HG03045 (cell line): ENCODE results near the gene GPR37.

Experiments used
- ATAC-seq: cut with Tn5 transposase; IDR thresholded peaks from one replicate; pipeline ENCODE4 v1.9.1; 2021; ENCODE audit warnings: mild to moderate bottlenecking, moderate library complexity; ENCODE audit not compliant: unreplicated experiment

The GPR37 gene

GRCh38 chr7:124737760-124738300 lies 27.8 kb downstream of the GPR37 start:
- no peak for ATAC-seq

- ATAC-seq, result no peak
Measured at GRCh38 chr7:124728610-124729009, 37.0 kb downstream of the GPR37 start.

GRCh38 chr7:124724507-124725192 lies 40.9 kb downstream of the GPR37 start:
- ATAC-seq, result no peak

- no peak for ATAC-seq
Measured at GRCh38 chr7:124724079-124724478, 41.5 kb downstream of the GPR37 start.

GRCh38 chr7:124723012-124723411 lies 42.6 kb downstream of the GPR37 start:
- ATAC-seq, result no peak

GRCh38 chr7:124722292-124722691 lies 43.3 kb downstream of the GPR37 start:
- no peak for ATAC-seq

- ATAC-seq, result no peak
Measured at GRCh38 chr7:124720195-124720594, 45.4 kb downstream of the GPR37 start.

GRCh38 chr7:124718032-124718766 lies 47.4 kb downstream of the GPR37 start:
- ATAC-seq, result no peak

GRCh38 chr7:124716894-124717293 lies 48.7 kb downstream of the GPR37 start:
- no peak for ATAC-seq

- ATAC-seq, result no peak
Measured at GRCh38 chr7:124713086-124713485, 52.5 kb downstream of the GPR37 start.

GRCh38 chr7:124712017-124712416 lies 53.6 kb downstream of the GPR37 start:
- no peak for ATAC-seq

- no peak for ATAC-seq
Measured at GRCh38 chr7:124702385-124702784, 63.2 kb downstream of the GPR37 start.

GRCh38 chr7:124701955-124702354 lies 63.6 kb downstream of the GPR37 start:
- ATAC-seq, result no peak

GRCh38 chr7:124700655-124701054 lies 64.9 kb downstream of the GPR37 start:
- ATAC-seq, result no peak

GRCh38 chr7:124698964-124699363 lies 66.6 kb downstream of the GPR37 start:
- ATAC-seq, result no peak

GRCh38 chr7:124697746-124698145 lies 67.8 kb downstream of the GPR37 start:
- no peak for ATAC-seq
